SW480 (cell line): Measurements from ENCODE around the gene CSTF3.
"Not testable (repeated sequence)": the region's sequence is repeated elsewhere in the genome, so short reads cannot be mapped to it uniquely, and the experiment has no call there.

Experiments used
- DNase-seq: peaks from one replicate; pipeline ENCODE4 v3.0.0-alpha.2; 2016; ENCODE audit warnings: low spot score

Gene CSTF3

GRCh38 chr11:33161120-33162005, at the start of gene CSTF3:
CSTF3 (minus strand) TSS chr11:33161480; CDS start chr11:33161325, 155 bp downstream.
- DNase-seq: peak; percentile 98

GRCh38 chr11:33208150-33208549, 46.9 kb upstream of the CSTF3 start:
- DNase-seq: no peak

GRCh38 chr11:33207408-33207985, 46.2 kb upstream of the CSTF3 start:
- DNase-seq: no peak

GRCh38 chr11:33197915-33198727, 36.8 kb upstream of the CSTF3 start:
- no peak for DNase-seq

GRCh38 chr11:33195462-33196173, 34.3 kb upstream of the CSTF3 start:
- DNase-seq: no peak

- DNase-seq: no peak
Observed at GRCh38 chr11:33194455-33194854, 33.2 kb upstream of the CSTF3 start.

GRCh38 chr11:33191467-33191866, 30.2 kb upstream of the CSTF3 start:
- no peak for DNase-seq

- no peak for DNase-seq
Observed at GRCh38 chr11:33187998-33188722, 26.9 kb upstream of the CSTF3 start.

- DNase-seq: no peak
Observed at GRCh38 chr11:33185756-33186155, 24.5 kb upstream of the CSTF3 start.

GRCh38 chr11:33182246-33182878, 21.1 kb upstream of the CSTF3 start:
- no peak for DNase-seq

GRCh38 chr11:33179348-33179803, 18.1 kb upstream of the CSTF3 start:
- no peak for DNase-seq

GRCh38 chr11:33178443-33179180, 17.3 kb upstream of the CSTF3 start:
- no peak for DNase-seq

- DNase-seq: no peak
Observed at GRCh38 chr11:33177676-33178336, 16.5 kb upstream of the CSTF3 start.

- DNase-seq: not testable (repeated sequence)
Observed at GRCh38 chr11:33176760-33177159, 15.5 kb upstream of the CSTF3 start.

- DNase-seq: no peak
Observed at GRCh38 chr11:33172996-33173395, 11.7 kb upstream of the CSTF3 start.

- DNase-seq: no peak
Observed at GRCh38 chr11:33172345-33172744, 11.1 kb upstream of the CSTF3 start.

GRCh38 chr11:33171251-33171650, 10.0 kb upstream of the CSTF3 start:
- DNase-seq: no peak

GRCh38 chr11:33168709-33169200, 7.5 kb upstream of the CSTF3 start:
- no peak for DNase-seq

GRCh38 chr11:33162831-33163230, 1.6 kb upstream of the CSTF3 start:
- DNase-seq: no peak
